Forelimb muscle (tissue), 1 donor: ENCODE results near the gene SLC26A2. TPM values are rescaled to one million over a fixed set of nuclear protein-coding genes. Genes with fewer than 3 reads are reported as not detected.
"Not testable (repeated sequence)": the region's sequence is repeated elsewhere in the genome, so short reads cannot be mapped to it uniquely, and the experiment has no call there.

Experiments used
- DNase-seq: peaks from one replicate; pipeline ENCODE4 v3.0.0-alpha.2; 2013; ENCODE audit warnings: low read depth
- polyA plus RNA-seq: library from polyadenylated mRNA; unstranded; fragments of 120-200 nt; gene quantifications from one replicate; pipeline ENCODE4 v1.2.1, GENCODE V29; 2013; ENCODE audit not compliant: insufficient read length

Gene SLC26A2
- polyA plus RNA-seq, 1 donor: 8.6 TPM

DNA sequence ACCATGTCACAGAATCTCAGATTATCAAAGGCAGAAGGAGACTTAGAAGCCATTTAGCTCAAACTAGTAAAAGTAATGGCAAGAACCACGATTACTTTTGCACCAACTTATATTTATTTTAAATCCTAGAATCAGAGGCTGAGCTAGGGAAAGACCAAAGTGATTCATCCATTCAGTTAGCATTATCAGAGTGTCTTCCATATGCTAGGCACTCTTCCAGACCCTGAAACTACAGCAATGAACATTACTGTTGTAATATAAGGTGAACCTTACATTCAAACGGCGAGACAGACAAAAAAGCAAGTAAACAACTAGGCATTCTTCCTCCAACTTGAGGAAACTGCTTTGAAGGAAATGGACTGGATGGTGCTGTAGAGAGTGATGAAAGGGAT is 23.9 kb upstream of the SLC26A2 start:
- DNase-seq: no peak

DNA sequence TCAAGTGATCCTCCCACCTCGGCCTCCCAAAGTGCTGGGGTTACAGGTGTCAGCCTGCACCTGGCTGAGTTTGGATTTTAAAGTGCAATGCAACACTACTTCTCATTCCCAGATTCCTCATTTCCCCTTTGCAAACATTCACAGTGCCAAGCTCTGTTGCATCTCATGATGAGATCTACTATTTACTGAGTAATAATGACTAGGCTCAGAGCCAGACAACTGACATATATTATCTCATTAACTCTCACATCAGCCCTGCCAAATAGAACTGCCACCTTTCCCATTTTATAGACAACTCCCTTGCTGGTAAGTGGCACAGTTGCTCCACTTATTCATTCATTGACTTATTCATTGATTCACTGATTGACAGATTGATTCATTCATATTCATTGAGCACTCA is 22.9 kb upstream of the SLC26A2 start:
- DNase-seq: no peak

GRCh38 chr5:149938279-149938678 is 22.3 kb upstream of the SLC26A2 start:
- DNase-seq: no peak

- DNase-seq: no peak
Measured at GRCh38 chr5:149938791-149939358, 21.7 kb upstream of the SLC26A2 start.

DNA sequence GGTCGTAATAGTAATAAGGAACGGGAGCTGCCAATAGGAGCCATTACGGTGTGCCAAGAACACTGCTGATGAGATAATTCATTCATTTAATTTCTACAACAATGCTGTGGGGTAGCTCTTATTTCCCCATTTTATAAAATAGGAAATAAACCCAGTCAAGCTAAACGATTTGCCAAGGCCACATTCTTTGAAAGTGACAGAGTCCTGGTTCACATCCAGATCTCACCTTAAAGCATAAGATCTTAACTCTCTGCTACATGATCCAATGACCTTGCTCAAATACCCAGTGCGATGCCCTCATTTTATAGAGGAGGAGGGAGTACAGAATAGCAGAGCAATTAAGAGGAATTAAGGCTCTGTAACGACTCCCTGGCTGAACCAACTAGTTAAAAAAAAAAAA is 21.0 kb upstream of the SLC26A2 start:
- no peak for DNase-seq

DNA sequence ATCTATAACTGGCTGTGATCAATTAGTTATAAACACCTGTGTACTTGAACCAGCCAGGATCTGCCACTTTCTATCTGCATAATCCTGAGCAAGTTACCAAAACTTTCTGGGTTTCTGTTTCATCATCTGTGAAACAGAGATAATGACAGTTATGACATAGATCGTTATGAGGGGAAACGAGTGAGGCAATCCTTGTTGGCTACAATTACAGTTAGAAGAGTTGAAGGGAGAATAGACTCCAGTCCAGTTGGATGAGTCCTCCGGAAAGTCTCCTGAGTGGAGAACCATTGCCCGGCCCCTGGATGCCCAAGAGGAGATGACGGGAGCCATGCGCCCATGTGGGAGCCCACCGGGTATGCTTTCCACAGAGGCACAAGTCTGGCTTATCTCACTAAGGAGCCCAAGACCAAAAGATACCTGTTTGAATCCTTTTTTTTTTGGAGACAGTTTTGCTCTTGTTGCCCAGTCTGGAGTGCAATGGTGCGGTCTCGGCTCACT is 20.4 kb upstream of the SLC26A2 start:
- DNase-seq: no peak

GRCh38 chr5:149940941-149941644 is 19.5 kb upstream of the SLC26A2 start:
- no peak for DNase-seq

DNA sequence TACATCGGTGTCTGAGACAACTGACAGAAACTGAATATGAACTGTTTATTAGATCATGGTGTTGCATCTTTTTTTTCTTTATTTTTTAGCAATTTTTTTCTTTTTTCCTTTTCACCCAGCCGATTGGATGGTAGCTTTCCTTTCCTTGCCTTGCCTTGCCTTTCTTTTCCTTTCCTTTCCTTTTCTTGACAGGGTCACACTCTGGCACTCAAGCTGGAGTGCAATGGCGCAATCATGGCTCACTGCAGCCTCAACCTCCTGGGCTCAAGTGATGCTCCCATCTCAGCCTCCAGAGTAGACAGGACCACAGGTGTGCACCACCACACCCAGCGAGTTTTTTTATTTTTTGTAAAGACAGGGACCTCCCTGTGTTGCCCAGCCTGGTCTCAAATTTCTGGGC is 18.8 kb upstream of the SLC26A2 start:
- DNase-seq: no peak

DNA sequence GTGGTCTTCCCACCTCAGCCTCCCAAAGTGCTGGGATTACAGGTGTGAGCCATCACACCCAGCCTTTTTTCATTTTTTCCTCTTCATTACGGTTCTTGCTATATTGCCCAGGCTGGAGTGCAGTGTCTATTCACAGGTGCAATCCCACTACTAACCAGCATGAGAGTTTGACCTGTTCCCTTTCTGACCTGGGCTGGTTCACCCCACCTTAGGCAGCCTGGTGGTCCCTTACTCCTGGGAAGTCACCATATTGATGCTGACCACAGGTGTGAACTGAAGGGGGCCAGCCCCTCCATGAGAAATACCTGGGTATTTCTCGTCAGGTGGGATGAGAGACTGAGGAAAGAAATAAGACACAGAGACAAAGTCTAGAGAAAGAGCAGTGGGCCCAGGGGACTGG is 18.4 kb upstream of the SLC26A2 start:
- DNase-seq: no peak

GRCh38 chr5:149942741-149943169 is 17.8 kb upstream of the SLC26A2 start:
- not testable (repeated sequence) for DNase-seq

- not testable (repeated sequence) for DNase-seq
Measured at GRCh38 chr5:149943177-149943949, 17.2 kb upstream of the SLC26A2 start.

GRCh38 chr5:149944666-149945065 is 15.9 kb upstream of the SLC26A2 start, which contains the start of gene PDE6A:
PDE6A (minus strand) TSS chr5:149944793; CDS start chr5:149944673, 120 bp downstream.
- no peak for DNase-seq

GRCh38 chr5:149946118-149946517 is 14.4 kb upstream of the SLC26A2 start:
- DNase-seq: no peak

DNA sequence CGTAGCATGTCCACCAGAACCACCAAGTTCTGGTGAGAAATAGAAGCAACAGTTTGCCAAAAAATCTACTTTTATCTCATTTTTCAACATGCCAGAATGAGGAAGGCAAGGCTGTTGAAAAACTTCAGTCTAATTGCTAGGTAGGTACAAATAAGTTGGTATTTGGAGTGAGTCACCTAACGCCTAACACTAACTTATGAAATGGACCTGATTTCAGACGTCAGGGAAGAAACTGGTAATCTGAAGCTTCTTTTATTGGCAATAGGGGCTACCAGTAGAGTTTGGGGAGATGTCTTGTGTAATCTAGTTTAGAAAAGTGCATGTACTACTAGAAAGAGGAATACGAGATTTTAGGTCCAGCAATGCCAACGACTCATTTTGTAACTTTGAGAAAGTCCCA is 11.6 kb upstream of the SLC26A2 start:
- no peak for DNase-seq

DNA sequence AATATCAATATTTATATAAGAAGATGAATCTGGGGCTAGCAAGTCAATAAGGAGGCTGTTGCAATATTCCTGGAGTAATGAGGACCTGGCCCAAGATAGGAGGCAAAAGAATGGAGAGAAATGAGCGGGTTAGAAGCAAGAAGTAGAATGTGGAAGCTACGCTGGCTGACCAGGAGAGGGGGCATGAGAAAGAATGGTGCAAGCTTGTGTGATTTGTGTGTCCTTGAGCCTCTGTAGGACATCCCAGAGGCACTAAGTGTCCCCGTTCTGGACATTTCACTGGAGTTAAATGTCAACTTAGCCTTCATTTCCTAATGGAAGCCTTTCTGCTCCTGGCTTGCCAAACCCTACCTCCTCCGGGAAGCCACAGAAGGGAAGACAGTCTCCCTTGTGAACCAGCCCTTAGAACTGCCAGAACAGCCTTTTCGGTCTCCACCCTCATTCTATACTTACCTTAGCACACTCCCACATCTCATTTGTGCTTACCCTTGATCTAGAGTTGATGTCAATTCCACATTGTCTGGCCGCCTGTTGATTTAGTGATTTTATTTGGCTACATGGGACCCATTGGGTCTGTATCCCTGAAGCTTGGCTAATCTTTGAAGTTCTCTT is 9.3 kb upstream of the SLC26A2 start:
- DNase-seq: no peak

GRCh38 chr5:149953436-149954121 is 7.0 kb upstream of the SLC26A2 start:
- DNase-seq: no peak

- DNase-seq: no peak
Measured at GRCh38 chr5:149954798-149955197, 5.8 kb upstream of the SLC26A2 start.

DNA sequence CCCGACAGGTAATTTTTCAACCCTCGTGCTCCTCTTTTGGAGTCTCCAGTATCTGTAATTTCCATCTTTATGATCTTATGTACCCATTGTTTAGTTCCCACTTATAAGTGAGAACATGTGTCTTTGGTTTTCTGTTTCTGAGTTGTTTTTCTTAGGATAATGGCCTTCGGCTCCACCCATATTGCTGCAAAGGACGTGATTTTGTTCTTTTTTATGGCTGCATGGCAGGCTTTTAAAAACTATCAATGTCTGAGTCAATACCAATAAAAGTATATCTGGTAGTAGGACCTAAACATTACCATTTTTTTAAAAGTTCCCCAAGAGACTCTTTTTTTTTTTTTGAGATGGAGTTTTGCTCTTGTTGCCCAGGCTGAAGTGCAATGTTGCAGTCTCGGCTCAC is 3.9 kb upstream of the SLC26A2 start:
- no peak for DNase-seq

GRCh38 chr5:149957855-149958254 is 2.7 kb upstream of the SLC26A2 start:
- DNase-seq: no peak

- DNase-seq: no peak
Measured at GRCh38 chr5:149959406-149960236, 937 bp upstream of the SLC26A2 start.
